HCT116 (cell line): ENCODE measurements around the gene AP3B1. TPM values are rescaled to one million over a fixed set of nuclear protein-coding genes. Genes with fewer than 3 reads are reported as not detected.

Experiments
- ATAC-seq: fragments of 200-7000 bp; cut with Tn5 transposase; 2 replicates; pipeline ENCODE4 v1.9.1; 2020; ENCODE audit warnings: mild to moderate bottlenecking, moderate library complexity
- BruUV-seq: library from RNA; stranded (reverse); fragments of 400-500 nt; replicated peaks from 2 replicates; lab custom pipeline; 2021; lab: Mats Ljungman, UMichigan
- CTCF ChIA-PET: fragments of 300-600 bp; sonication (Branson Sonifier 250); formaldehyde crosslinking; loops from one replicate; lab custom pipeline; 2021; ENCODE audit warnings: antibody characterized with exemption; lab: Charles Lee
- POLR2A ChIA-PET: fragments of 300-600, 350-600 bp; sonication (Branson Sonifier 250); formaldehyde crosslinking; loops from one replicate; lab custom pipeline; 2021; ENCODE audit warnings: antibody characterized with exemption; lab: Charles Lee
- RAD21 ChIA-PET, 2 experiments: fragments of 300-600 bp; sonication (Branson Sonifier 250); formaldehyde crosslinking; loops; one replicate each; lab custom pipeline; 2023; ENCODE audit warnings: low total read pairs in 2 of 2; ENCODE audit not compliant: uncharacterized antibody in 2 of 2, unreplicated experiment in 2 of 2, low non-redundant PET in 1 of 2; lab: Charles Lee
- DNase-seq: peaks from one replicate; pipeline ENCODE4 v3.0.0-alpha.2; 2010; ENCODE audit warnings: low read depth, low spot score
- H2AFZ ChIP-seq: fragments of 200-600 bp; shearing (Covaris generic), sonication (generic); 2 replicates; pipeline ENCODE4 v1.6.1; 2017; ENCODE audit warnings: low read depth, mixed run types, mixed read lengths, antibody characterized with exemption, low read length; ENCODE audit not compliant: poor library complexity, severe bottlenecking
- H3K27ac ChIP-seq: 2 replicates; pipeline ENCODE4 v1.5.1; 2012; ENCODE audit warnings: low read depth, low read length
- H3K27me3 ChIP-seq: fragments of 200-600 bp; sonication (generic); 2 replicates; pipeline ENCODE4 v1.6.1; 2016; ENCODE audit warnings: mixed run types, low read length, mixed read lengths; ENCODE audit not compliant: insufficient read depth
- H3K36me3 ChIP-seq, 2 experiments: fragments of 200-500 bp in 1 of 2; fragments of 200-600 bp in 1 of 2; sonication (Bioruptor generic) in 1 of 2; sonication (generic) in 1 of 2; 2 replicates each; pipeline versions ENCODE4 v1.5.1 to v1.6.1; 2014 to 2016; ENCODE audit warnings: low read length in 2 of 2, inconsistent platforms in 1 of 2, mixed read lengths in 1 of 2, mixed run types in 1 of 2; ENCODE audit not compliant: insufficient read depth in 2 of 2, control insufficient read depth in 1 of 2
- H3K4me1 ChIP-seq, 2 experiments: fragments of 200-600 bp in 1 of 2; sonication (generic) in 1 of 2; 2 replicates each; pipeline versions ENCODE4 v1.5.1 to v1.6.1; 2012 to 2017; ENCODE audit warnings: low read length in 2 of 2, inconsistent platforms in 1 of 2, mild to moderate bottlenecking in 1 of 2, mixed read lengths in 1 of 2, mixed run types in 1 of 2, moderate library complexity in 1 of 2; ENCODE audit not compliant: insufficient read depth in 2 of 2, control insufficient read depth in 1 of 2
- H3K4me2 ChIP-seq: fragments of 200-600 bp; sonication (generic); 2 replicates; pipeline ENCODE4 v1.6.1; 2017; ENCODE audit warnings: mixed run types, low read length, mixed read lengths
- H3K4me3 ChIP-seq, 2 experiments: fragments of 200-600 bp in 1 of 2; sonication (generic) in 1 of 2; replicated peaks in 1 of 2; 2 replicates each; pipeline ENCODE4 v1.5.1; 2011 to 2016; ENCODE audit warnings: low read length in 2 of 2, control low read depth in 1 of 2, low read depth in 1 of 2, mild to moderate bottlenecking in 1 of 2, mixed read lengths in 1 of 2, mixed run types in 1 of 2
- H3K79me2 ChIP-seq: fragments of 200-600 bp; sonication (generic); 2 replicates; pipeline ENCODE4 v1.6.1; 2017; ENCODE audit warnings: mild to moderate bottlenecking, mixed run types, low read length, moderate library complexity, mixed read lengths; ENCODE audit not compliant: insufficient read depth
- H3K9ac ChIP-seq: fragments of 200-600 bp; sonication (generic); 2 replicates; pipeline ENCODE4 v1.6.1; 2016; ENCODE audit warnings: low read length, mixed read lengths
- H3K9me2 ChIP-seq: fragments of 200-600 bp; sonication (generic), shearing (Covaris generic); 2 replicates; pipeline ENCODE4 v1.6.1; 2017; ENCODE audit warnings: mixed run types, mild to moderate bottlenecking, moderate library complexity; ENCODE audit not compliant: insufficient read depth
- H3K9me3 ChIP-seq, 2 experiments: fragments of 200-500 bp in 1 of 2; fragments of 200-600 bp in 1 of 2; sonication (Bioruptor generic) in 1 of 2; sonication (generic) in 1 of 2; 2 replicates each; pipeline ENCODE4 v1.6.1; 2014 to 2017; ENCODE audit warnings: low read length in 2 of 2, mixed read lengths in 2 of 2, inconsistent platforms in 1 of 2, low read depth in 1 of 2, mild to moderate bottlenecking in 1 of 2, mixed run types in 1 of 2, moderate library complexity in 1 of 2; ENCODE audit not compliant: control insufficient read depth in 1 of 2, insufficient read depth in 1 of 2
- H4K20me1 ChIP-seq: fragments of 200-600 bp; sonication (generic), shearing (Covaris generic); 2 replicates; pipeline ENCODE4 v1.6.1; 2017; ENCODE audit warnings: mixed run types, mild to moderate bottlenecking, moderate library complexity; ENCODE audit not compliant: insufficient read depth
- CBX3 ChIP-seq: IDR thresholded peaks from 2 replicates; pipeline ENCODE4 v1.6.1; 2012; ENCODE audit warnings: low read depth
- CEBPB ChIP-seq: IDR thresholded peaks from 2 replicates; pipeline ENCODE4 v1.6.1; 2012; ENCODE audit warnings: low read depth
- CTCF ChIP-seq, 3 experiments: fragments of 200-600 bp in 1 of 3; sonication (generic) in 1 of 3; IDR thresholded peaks in 2 of 3; conservative IDR thresholded peaks in 1 of 3; 2 replicates each; pipeline ENCODE4 v1.5.1; 2012 to 2017; ENCODE audit warnings: low read depth in 2 of 3, low read length in 2 of 3, antibody characterized with exemption in 1 of 3, borderline replicate concordance in 1 of 3, control low read depth in 1 of 3, mild to moderate bottlenecking in 1 of 3, mixed read lengths in 1 of 3, mixed run types in 1 of 3, moderate library complexity in 1 of 3; ENCODE audit not compliant: insufficient read depth in 1 of 3
- ELF1 ChIP-seq: IDR thresholded peaks from 2 replicates; pipeline ENCODE4 v1.6.1; 2012; ENCODE audit warnings: low read depth, borderline replicate concordance
- EZH2phosphoT487 ChIP-seq: fragments of 200-600 bp; IDR thresholded peaks from 2 replicates; pipeline ENCODE4 v1.6.1; 2018; ENCODE audit warnings: antibody characterized with exemption, borderline replicate concordance
- JUND ChIP-seq: IDR thresholded peaks from 2 replicates; pipeline ENCODE4 v1.6.1; 2012
- POLR2AphosphoS5 ChIP-seq: IDR thresholded peaks from 2 replicates; pipeline ENCODE4 v1.6.1; 2011; ENCODE audit warnings: mild to moderate bottlenecking, low read depth, low read length, moderate library complexity
- RAD21 ChIP-seq: IDR thresholded peaks from 2 replicates; pipeline ENCODE4 v1.6.1; 2012; ENCODE audit warnings: low read depth, mild to moderate bottlenecking
- REST ChIP-seq: IDR thresholded peaks from 2 replicates; pipeline ENCODE4 v1.6.1; 2012; ENCODE audit warnings: low read depth
- SRF ChIP-seq: IDR thresholded peaks from 2 replicates; pipeline ENCODE4 v1.6.1; 2012; ENCODE audit warnings: low read depth
- ZFX ChIP-seq: fragments of 450-650 bp; IDR thresholded peaks from 2 replicates; pipeline ENCODE4 v1.6.1; 2017
- intact Hi-C: fragments of 100-400 bp; cut with micrococcal nuclease; formaldehyde crosslinking; loops from 2 replicates; pipeline ENCODE4 v1.10.0; 2022
- total RNA-seq: library from RNA; stranded (reverse); gene quantifications from one replicate; pipeline ENCODE4 v1.2.1, GENCODE V29; 2021; ENCODE audit not compliant: unreplicated experiment
- TF ChIP-seq, protein P1 (sequence below): IDR thresholded peaks from 2 replicates; pipeline ENCODE4 v1.6.1; 2012

AP3B1 gene
- total RNA-seq, 1 experiment from 2014 or later = 54.5 TPM

DNA sequence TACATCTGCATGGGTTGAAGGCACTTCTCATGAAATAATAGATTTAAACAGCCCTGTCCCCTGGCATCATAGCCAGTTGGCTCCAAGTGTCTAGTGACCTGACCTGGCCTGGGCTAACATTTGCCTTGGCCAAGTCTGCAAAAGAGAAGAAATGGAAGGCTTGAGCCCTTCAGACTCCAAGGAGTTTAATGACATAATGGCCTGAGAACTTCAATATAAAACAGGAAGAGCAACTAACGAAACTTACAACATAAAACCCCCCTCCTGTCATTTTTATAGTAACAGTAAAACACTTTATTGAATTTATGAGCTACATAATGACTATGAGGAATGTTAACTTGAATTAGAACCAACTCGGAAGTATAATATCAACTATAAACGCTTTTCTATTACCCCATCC is 299.6 kb downstream of the AP3B1 start:
- no peaks in the 10 kb centered on the region for H3K79me2 ChIP-seq
- POLR2A ChIA-PET = no interaction called here
- CTCF ChIA-PET = no interaction called here

More for the DNA sequence above, 299.6 kb downstream of the AP3B1 start:
- Histone ChIP-seq H3K9ac (no peak overlapping the region), H3K9me2 (no peaks in the 10 kb centered on the region), H3K9me3 (no peaks in the 10 kb centered on the region), H3K27me3 (no peaks in the 10 kb centered on the region), H3K27ac (no peak overlapping the region), H3K4me1 (peaks cover 5 to 11% of the 10 kb centered on the region in 2 experiments), H3K4me3 (no peak overlapping the region), H4K20me1 (no peaks in the 10 kb centered on the region), H3K4me2 (no peak overlapping the region), H3K36me3 (no peaks in the 10 kb centered on the region), H2AFZ (no peak overlapping the region)
- TF ChIP-seq ZFX = no peak
- no peak for TF ChIP-seq RAD21
- no peak for TF ChIP-seq EZH2phosphoT487
- no peak for TF ChIP-seq CEBPB
- TF ChIP-seq JUND = no peak
- TF ChIP-seq CBX3 = no peak
- TF ChIP-seq, protein P1, sequence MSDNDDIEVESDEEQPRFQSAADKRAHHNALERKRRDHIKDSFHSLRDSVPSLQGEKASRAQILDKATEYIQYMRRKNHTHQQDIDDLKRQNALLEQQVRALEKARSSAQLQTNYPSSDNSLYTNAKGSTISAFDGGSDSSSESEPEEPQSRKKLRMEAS = no peak
- no peak for TF ChIP-seq REST
- TF ChIP-seq ELF1 = no peak
- no peak for TF ChIP-seq CTCF (IDR thresholded peaks at IDR 0.05 in 2 of 3, conservative IDR thresholded peaks at IDR 0.05 in 1 of 3; ENCODE audit: borderline replicate concordance in 1 of 3, insufficient read depth in 1 of 3, low read depth in 2 of 3, low read length in 2 of 3)
- no peak for TF ChIP-seq POLR2AphosphoS5
- no peak for TF ChIP-seq SRF
- no peak for DNase-seq
- RAD21 ChIA-PET = no interaction called here
- BruUV-seq = no TSS peak
- intact Hi-C loops = no loop called here
- no peak for ATAC-seq
